Limb (tissue), 2 donors: ENCODE measurements around the gene MGA.

ENCODE experiments used
- DNase-seq, 2 donors: peaks; one replicate each; pipeline ENCODE4 v3.0.0-alpha.2; 2016; ENCODE audit errors: extremely low spot score in 2 of 2

Gene MGA

DNA sequence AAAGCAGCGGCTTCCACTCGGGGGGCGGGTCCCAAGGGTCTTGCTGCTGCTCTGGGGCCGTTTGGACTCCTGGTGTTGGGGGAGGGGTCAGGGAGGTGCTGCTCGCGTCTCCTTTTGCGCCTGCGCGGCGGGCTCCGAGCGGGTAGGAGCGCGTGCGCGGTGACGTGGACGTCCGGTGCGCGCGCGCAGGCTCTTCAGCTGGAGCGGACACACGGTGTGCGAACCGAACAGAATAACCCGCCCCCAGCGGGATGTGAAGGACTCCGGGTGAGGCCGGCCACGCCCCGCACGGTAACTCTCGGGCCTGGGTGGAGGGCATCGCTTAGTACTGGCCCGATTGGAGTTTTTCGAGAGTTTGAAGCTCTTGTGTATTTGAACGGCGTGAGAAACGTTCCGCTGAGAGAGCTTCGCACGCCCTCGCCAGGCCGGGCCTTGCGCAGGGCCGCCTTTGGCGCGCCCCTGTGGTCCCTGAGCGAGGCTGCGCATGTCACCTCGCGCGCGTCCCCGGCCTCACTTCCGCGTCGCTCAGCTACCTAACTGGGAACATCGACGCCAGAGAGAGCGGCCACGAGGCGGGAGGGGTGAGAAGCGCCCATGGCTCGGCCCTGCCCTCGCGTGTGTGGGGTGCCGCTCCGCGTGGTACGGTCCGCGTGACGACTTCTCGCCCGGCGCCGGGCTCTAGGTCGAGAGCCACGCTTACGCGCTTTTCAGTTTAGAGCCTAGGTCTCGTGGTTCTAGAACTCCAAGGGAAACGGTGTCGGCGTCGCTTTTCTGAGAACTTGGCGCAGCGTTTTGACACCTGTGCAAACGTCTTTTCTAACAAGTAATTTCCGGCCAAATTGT lies at the start of gene MGA:
TSS of gene MGA (plus strand) at position 171 of the 843 bp plus-strand sequence.
- peak; percentile 95 for DNase-seq

DNA sequence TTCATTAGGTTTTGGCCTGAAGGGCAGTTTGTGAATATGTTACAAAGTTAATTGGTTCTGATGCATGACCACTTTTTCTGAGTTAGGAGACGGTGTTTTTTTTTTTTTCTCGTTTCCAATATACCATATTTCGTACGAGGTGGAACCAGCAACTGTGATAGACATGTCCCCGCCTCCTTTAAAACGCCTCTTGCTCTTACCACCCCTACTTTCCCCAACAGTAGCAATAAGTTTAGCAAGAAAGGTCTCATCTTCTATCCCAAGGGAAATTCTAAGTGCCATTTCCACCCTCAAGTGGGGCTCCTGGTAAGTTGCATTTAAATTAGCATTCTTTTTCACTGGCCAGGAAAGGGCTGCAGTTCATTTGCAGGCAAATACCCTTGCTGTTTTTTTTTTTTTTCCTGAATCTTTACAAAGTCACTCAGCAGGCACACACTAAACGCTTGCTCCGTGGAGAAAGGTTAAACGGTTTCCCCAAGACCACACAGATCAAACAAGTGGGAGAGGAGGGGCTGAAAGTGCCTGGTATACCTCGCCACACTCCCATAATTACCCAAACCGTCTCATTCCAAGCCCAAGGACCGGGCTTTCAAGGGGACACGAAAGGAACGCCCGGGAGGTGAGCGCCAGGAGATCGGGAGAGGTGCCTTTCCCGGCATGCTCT lies 39.5 kb upstream of the MGA start:
- DNase-seq: no peak

DNA sequence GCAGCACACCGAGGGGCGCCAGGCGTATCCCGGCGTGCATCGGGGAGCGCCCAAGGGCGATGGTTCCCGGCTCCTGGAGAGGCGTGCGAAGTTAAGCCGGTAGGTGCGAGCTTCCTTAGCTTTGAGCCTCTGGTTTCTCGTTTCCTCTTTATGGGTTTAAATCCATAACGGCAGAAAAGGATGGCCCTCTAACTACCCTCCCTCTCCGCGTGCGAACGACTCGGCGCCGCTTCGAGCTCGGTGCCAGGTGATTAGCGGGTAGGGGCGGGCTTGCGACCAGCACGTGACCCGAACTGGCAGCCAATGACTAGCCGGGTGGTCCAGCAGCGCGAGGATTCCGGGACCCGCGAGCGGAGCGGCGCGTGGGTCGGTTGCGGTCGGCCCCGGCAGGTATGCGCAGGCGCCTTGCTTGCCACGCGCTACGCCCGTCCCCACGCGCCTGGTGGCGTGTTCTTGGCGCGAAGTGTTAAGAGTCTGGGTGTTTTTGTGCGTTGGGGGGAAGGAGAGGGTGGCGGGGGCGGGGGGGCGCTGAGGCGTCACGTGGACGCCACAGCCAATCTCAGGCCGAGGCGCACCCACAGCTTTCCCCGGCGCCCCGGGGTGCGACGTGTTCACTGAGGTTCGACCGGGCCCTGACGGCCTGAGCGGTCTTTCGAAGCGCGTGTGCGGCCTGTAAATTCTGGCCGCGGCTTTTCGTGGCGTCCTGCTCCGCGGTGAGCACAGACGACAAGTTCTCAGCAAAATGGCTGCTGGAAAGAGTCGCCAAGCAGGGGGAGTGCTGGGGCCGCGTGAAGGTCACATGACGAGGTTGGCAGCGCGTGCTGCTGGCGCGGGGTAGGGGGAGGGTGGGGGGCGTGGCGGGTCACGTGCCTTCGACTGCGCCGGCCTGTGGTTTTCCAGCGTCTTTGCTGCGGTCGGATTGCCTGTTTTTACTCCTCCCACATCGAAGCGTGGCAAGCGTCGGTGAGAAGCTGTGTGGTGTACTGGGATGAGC lies 38.7 kb upstream of the MGA start:
- DNase-seq: peak; percentile 89 to 94

DNA sequence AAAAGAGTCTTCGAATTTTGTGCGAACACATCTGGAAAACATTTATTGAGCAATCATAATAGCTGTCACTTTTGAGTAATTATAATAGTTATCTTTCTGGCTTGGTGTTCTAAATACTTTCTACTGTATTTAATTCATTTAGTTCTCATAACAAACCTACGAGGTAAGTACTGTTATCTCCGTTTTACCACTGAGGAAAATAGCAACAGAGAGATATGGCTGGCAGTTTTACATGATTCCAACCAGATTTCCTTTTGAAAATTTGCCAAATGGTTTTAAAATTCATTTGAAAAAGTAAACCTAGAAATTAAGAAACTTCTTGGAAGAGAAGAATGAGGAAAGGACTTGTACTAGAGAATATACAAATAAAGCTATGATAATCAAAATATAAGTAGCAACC lies 37.3 kb upstream of the MGA start:
- no peak for DNase-seq

DNA sequence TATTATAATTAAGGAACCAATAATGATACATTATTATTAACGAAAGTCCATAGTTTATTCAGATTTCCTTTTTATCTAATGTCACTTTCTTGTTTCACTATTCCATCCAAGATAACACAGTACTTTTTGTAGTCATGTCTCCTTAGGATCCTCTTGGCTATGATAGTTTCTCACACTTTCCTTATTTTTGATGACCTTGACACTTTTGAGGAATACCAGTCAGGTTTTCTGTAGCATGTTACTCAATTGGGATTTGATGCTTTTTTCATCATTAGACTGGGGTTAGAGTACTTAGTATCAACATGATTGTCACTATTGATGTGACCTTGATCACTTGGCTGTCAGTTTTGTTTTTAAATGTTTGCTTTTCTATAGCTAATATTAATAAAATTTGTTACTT lies 33.0 kb upstream of the MGA start:
- no peak for DNase-seq

DNA sequence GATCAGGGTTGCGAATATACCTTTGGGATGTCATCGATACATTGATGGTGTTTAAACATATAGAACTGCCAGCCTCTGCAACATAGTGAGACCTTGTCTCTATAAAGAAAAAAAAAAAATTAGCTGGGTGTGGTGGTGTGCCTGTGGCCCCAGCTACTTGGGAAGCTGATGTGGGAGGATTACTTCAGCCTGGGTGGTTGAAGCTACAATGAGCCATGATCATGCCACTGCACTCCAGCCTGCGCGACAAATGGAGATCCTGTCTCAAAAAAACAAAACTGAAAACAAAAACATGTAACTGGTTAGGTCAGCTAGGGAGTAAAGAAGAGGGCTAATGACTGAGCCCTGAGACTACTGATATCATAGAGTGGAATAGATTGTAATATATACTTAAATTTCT lies 30.7 kb upstream of the MGA start:
- no peak for DNase-seq

DNA sequence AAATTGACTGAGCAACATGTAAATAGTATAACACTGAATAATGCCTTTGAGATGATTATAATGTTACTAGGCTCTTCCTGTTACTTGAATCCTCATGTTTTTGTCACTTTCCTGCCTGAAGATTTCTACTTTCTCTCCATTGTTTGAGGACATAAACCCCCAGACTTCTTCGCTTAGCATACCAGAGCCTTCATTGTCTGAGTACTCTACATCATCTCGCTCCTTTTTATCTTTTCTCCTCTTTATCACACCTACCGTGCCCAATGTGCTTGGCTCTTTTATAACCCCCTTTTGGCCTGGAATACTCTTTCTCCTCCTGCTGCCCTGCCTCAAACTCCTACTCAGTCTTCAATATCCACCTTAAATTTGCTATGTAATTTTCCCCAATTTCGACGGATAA lies 30.3 kb upstream of the MGA start:
- no peak for DNase-seq

DNA sequence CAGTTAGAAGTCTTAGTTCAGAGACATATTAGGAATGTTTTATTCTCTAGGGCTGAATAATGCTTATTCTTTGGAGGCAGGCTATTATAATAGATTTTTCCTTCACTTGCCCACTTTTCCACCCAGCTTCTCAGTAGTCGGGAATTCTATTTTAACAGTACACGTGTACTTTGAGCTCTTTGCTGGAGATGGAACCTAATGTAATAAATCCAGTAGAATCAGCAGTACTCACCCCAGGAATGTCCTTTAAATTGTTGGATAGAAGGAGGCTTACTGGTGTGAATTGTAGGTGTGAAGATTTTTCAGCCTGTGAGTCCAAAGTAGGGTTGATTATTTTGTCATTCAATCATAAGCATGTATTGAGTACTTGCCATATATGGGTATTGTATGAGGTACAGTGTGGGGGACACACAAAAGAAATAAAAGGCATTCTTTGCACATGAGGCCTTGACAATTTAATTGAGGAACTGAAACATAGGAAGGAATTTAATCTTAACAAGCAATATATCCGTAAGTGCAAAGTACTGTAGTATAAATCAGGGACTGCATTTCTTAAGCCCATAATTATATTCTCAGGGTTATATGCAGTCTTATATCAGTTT lies 29.5 kb upstream of the MGA start:
- DNase-seq: no peak

DNA sequence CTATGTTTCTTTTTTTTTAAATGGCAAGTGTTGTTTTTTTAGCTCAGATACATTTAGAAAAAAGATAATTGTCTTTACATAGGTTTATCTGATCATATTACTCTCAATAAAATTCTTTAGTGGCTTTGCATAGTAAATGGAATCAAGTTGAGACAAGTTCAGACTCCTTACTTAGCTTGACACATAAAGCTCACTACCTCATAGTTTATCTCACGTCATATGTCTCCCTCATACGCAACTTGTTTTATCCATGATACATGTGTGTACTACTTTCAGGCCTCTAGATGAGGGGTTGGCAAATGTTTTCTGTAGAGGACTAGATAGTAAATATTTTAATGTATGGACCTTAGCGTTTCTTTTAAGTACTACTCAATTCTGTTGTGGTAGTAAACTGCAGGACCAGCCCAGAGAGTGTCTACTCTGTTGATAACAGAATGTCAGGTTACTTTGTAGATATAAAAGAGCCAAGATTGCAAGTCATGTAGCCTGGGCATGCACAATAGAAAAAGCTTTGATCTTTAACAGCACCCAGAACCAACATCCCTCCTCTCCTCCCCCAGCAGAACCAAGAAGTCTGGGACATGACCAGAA lies 28.2 kb upstream of the MGA start:
- DNase-seq: no peak

DNA sequence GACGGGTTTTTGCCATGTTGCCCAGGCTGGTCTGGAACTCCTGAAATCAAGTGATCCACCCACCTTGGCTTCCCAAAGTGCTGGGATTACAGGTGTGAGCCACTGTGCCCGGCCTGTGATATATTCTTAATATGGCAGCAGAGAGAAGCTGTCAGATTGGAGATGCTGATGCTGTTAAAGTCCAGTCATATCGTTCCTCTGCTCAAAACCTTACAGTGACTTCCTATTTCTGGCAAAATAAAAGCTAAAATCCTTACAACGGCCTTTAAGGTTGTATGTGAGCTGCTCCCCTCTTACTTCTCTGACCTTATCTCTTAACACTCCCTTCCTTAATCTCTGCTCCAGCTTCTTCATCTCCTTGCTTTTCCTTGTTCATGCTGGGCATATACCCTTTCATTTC lies 26.6 kb upstream of the MGA start:
- no peak for DNase-seq

DNA sequence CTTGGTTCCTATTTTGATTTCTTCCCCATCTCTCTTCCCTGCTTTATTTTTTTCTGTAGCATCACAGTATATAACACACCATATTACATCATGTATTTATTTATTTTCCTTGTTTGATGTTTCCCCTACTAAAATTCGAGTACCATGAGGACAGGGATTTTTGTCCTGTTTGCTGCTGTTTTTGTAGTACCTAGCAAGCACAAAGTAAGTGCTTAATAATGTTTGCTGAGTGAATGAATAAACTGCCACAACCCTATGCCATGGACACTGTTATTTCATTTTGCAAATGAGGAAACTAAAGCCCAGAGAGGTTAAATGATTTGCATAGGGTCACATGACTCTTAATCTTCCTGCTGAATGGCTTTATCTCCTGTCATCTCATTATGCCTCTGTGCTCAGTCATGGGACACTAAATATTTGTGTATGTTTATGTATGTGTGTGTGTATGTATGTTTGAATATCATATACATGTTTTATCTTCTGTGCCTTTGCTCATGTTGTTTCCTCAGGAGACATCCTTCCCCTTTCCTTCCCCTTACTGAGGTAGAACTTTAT lies 26.1 kb upstream of the MGA start:
- no peak for DNase-seq

DNA sequence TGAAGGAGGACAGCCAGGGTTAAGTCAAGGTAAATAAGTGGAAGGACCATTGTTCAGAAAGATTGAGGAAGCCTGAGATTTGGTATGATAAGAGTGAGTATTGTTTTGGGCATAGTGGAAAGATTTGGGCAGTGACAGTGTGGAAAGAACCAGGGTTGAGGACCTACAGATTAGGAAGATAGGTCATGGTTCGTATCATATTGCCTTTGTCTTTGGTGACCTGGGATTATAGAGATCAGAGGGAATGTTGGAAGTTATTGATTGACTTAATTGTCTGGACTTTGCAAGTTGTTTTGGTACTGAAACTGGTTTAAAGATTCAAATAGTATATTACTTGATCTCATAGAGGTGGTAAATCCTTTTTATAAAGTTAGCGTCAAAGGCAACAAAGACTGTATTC lies 23.1 kb upstream of the MGA start:
- DNase-seq: no peak

DNA sequence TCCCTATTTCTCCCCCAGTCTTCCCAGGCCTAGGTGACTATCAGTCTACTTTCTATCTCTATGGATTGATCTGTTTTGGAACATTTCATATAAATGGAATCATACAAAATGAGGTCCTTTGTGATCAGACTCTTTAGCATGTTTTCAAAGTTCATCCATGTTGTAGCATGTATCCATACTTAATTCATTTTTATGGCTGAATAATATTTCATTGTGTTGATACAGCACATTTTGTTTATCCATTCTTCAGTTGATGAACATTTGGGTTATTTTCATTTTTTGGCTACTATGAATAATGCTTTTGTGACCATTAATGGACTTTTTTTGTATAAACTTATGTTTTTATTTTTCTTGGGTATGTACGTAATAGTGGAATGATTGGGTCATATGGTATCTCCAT lies 19.2 kb upstream of the MGA start:
- no peak for DNase-seq

DNA sequence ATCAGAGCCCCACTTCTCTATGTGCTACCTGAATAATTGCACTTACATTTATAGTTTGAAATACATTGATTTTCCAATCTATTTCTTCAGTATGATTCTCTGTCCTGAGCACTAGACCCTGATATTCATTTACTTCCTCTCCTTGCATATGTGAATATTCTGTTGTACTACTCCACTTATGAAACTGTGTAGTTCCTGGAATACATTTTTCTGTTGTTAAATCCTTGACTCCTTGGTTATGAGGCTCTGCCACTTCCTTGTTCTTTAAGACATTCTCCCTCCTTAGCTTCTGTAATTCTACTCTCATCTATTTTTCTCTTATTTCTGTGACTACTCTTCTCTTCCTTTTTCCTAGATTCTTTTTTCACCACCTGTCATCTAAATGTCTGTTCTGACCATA lies 12.9 kb upstream of the MGA start:
- DNase-seq: no peak

DNA sequence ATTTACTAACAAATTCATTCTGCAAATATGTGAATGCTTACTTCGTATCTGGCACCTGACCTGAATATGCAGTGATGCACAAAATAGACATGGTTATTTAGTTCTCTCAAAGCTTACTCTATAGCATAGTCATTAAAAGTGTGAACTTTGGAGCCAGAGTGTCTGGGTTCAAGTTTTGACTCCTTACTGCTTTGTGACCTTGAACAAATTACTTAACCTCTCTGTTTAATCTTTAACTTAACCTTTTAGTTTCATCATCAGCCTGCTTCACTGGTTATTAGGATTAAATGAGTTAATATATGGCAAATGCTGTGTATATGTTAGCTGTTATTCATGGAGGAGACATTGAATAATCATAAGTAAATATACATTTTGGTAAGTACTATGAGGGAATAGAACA lies 12.1 kb upstream of the MGA start:
- DNase-seq: no peak

DNA sequence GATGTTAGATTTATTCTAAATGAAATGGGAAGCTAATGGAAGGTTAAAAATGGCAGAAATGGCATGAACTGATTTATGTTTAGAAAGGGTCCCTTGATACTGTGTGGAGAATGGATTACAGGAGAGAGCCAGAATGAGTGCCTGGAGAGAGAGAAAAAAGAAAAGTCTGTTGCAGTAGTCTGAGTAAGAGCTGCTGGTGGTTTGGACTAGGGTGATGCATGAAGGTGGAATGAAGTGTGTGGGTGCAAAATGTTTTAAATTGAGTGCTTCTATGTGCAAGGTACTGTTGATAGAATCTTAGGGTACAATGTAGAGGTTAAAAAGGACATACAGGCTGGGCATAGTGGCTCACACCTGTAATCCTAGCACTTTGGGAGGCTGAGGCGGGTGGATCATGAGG lies 11.4 kb upstream of the MGA start:
- no peak for DNase-seq

DNA sequence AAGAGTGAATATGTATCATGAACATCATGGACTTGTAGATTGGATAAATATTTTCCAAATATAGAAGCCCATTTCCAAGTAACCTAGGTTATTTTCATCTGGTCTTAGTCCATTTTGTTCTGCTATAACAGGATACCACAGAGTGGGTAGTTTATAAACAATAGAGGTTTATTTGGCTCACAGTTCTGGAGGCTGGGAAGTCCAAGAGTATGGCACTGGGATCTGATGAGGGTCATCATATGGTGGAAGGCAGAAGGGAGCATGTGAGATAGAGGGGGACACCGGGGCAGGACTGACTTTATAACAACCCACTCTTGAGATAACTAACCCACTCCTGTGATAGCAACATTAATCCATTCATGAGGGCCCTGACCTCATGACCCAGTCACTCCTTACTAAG lies 9.4 kb upstream of the MGA start:
- no peak for DNase-seq

DNA sequence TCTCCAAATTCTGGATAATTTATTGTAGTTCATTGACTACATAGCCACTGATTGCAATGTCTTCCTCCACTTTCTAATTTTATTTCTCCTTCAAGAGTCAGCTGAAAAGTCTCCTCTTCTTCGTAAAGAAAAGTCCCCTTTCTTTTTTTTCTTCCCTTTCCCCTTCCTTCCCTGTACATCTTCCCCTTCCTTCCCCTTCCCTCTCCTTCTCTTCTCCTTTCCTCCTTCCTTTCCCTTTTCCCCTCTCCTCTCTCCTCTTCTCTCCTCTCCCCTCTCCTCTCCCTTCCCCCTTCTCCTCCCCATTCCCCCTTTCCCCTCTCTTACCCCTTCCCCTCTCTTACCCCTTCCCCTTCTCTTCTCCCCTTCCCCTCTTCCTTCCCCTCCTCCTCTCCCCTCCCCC lies 8.8 kb upstream of the MGA start:
- DNase-seq: no peak

DNA sequence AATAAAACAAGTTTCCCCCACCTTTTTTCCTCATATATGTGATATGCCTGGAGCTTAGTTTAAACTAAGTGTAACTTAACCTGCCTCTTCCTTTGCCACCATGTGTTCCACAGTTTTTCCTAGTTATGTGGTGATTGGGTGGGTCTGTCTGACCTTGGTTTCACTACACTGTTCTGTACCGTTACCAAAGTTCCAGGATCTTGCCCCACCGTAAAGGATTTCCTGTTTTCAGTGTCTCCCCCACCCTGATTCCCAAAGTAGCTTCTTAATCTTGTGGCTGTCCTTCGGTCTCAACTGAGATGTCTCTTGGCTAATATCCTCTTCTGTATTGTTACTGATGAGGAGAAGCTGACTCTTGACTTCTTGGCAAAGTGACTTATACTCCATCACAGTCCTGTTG lies 6.4 kb upstream of the MGA start:
- no peak for DNase-seq

DNA sequence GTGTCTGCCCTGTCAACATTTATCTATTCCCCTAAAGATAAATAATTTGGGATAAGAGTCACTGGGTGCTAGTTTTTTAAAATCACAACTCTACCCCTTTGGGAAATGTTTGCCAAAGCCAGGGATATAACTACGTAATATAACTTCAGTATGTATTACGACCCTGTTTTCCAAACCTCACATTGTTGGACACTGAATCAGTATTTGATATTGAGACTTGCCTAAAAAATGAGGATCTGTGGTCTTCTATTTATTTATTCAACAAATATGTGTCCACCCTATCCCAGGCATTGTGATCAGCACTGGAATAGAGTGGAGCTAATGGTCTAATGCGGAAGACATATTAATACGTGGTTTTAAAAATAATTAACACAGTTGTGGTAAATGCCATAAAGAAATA lies 4.5 kb upstream of the MGA start:
- DNase-seq: no peak

DNA sequence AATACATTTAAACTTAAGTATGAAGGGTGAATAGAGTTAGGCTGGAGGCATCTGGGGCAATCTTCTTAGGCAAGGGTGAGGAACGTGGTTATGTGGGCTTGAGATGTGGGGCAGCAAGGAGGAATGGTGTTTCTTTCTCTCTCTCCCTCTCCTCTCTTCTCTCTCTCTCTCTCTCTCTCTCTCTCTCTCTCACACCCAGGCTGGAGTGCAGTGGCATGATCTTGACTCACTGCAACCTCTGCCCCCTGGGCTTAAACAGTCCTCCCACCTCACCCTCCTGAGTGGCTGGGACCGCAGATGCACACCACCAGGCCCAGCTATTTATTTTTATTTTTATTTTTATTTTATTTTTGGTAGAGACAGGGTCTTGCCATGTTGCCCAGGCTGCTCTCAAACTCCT lies 4.0 kb upstream of the MGA start:
- DNase-seq: no peak
